Upper lobe of left lung (tissue), 4 donors: ENCODE measurements around the gene SFT2D3.

Source experiments
- EP300 ChIP-seq, 4 donors: sonication (generic); formaldehyde crosslinking; IDR thresholded peaks; one replicate each; pipeline ENCODE4 v1.5.1; 2017; ENCODE audit warnings: antibody characterized with exemption in 4 of 4, control low read depth in 2 of 4
- POLR2A ChIP-seq, 4 donors: fragments of 450-650 bp; IDR thresholded peaks; one replicate each; pipeline ENCODE4 v1.5.1; 2016 to 2017; ENCODE audit warnings: antibody characterized with exemption in 4 of 4, mild to moderate bottlenecking in 2 of 4
- TF ChIP-seq, protein P1 (sequence below), 6 experiments: fragments of 450-650 bp in 4 of 6; fragments of 200-600 bp in 2 of 6; sonication (generic) in 2 of 6; IDR thresholded peaks; one replicate each; pipeline ENCODE4 v1.5.1; 2016 to 2019; ENCODE audit warnings: antibody characterized with exemption in 6 of 6

DNA sequence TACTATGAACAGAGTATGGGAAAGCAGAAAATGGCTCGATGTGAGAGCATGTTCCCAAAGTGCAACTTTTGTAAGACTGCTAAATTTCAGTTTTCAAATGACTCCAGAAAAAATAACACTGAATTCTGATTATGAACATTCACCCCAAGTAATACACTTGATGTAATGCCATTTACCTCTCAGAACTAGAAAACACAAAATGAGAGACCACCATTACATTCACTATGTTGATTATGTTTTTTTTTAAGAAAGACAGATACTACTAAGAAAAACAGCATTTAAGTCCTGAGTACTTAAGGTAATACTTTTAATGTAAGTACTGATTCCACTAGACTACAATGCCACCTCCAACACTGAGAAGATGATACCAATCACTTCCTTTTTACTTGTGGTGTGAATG is 38.5 kb downstream of the SFT2D3 start:
- TF ChIP-seq, protein P1, sequence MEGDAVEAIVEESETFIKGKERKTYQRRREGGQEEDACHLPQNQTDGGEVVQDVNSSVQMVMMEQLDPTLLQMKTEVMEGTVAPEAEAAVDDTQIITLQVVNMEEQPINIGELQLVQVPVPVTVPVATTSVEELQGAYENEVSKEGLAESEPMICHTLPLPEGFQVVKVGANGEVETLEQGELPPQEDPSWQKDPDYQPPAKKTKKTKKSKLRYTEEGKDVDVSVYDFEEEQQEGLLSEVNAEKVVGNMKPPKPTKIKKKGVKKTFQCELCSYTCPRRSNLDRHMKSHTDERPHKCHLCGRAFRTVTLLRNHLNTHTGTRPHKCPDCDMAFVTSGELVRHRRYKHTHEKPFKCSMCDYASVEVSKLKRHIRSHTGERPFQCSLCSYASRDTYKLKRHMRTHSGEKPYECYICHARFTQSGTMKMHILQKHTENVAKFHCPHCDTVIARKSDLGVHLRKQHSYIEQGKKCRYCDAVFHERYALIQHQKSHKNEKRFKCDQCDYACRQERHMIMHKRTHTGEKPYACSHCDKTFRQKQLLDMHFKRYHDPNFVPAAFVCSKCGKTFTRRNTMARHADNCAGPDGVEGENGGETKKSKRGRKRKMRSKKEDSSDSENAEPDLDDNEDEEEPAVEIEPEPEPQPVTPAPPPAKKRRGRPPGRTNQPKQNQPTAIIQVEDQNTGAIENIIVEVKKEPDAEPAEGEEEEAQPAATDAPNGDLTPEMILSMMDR (IDR thresholded peaks at IDR 0.05) = no peak
- no peak for TF ChIP-seq POLR2A (IDR thresholded peaks at IDR 0.05)
- TF ChIP-seq EP300 (IDR thresholded peaks at IDR 0.05) = no peak
